ENCODE measurements around the gene TESMIN. TPM values are rescaled to one million over a fixed set of nuclear protein-coding genes. Genes with fewer than 3 reads are reported as not detected.

TESMIN gene
- total RNA-seq, 1 experiment from 2014 or later: 8.0 TPM

DNA sequence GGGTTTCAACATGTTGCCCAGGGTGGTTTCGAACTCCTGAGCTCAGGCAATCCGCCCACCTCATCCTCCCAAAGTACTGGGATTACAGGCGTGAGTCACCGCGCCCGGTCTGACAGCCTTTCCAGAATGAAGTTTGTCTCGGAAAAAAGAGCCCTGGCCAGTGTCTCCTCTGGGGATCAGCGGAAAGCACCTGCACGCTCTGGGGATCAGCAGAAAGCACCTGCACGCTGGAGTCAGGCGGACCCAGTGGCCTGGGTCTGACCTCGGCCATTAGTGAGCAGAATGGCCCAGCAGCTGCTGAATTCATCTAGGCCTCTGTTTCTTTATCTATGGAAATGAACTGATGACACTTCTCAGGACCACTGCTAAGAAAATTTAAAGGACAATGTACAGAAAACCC, 10.5 kb upstream of the TESMIN start:
- no peaks in the 10 kb centered on the region for H3K9me3 ChIP-seq (ENCODE audit: low read depth, low read length, poor library complexity, severe bottlenecking)
- no peak for DNase-seq (ENCODE audit: low spot score)
- no peak overlapping the region for H3K4me3 ChIP-seq (ENCODE audit: low read depth, low read length, poor library complexity, severe bottlenecking)
- no TSS peak for BruUV-seq (replicated peaks)
- no peak overlapping the region for H3K27ac ChIP-seq (ENCODE audit: low read depth, low read length, poor library complexity, severe bottlenecking)
- peaks cover 4% of the 10 kb centered on the region for H3K4me1 ChIP-seq (ENCODE audit: insufficient read depth, low read length, poor library complexity, severe bottlenecking)
- H3K36me3 ChIP-seq (ENCODE audit: insufficient read depth, low read length, poor library complexity, severe bottlenecking): no peaks in the 10 kb centered on the region
- no peaks in the 10 kb centered on the region for H3K27me3 ChIP-seq (replicated peaks; ENCODE audit: insufficient read depth, low read depth, low read length, poor library complexity)
- ChIA-PET CTCF (no interaction called here), POLR2A (ENCODE audit: low non-redundant PET) (no interaction called here)
- intact Hi-C loops (cut with micrococcal nuclease; ENCODE audit: unreplicated experiment): no loop called here
- TF ChIP-seq EZH2 (IDR thresholded peaks at IDR 0.05; ENCODE audit: borderline replicate concordance, low read depth, low read length, poor library complexity, severe bottlenecking): no peak
- TF ChIP-seq, protein P1, sequence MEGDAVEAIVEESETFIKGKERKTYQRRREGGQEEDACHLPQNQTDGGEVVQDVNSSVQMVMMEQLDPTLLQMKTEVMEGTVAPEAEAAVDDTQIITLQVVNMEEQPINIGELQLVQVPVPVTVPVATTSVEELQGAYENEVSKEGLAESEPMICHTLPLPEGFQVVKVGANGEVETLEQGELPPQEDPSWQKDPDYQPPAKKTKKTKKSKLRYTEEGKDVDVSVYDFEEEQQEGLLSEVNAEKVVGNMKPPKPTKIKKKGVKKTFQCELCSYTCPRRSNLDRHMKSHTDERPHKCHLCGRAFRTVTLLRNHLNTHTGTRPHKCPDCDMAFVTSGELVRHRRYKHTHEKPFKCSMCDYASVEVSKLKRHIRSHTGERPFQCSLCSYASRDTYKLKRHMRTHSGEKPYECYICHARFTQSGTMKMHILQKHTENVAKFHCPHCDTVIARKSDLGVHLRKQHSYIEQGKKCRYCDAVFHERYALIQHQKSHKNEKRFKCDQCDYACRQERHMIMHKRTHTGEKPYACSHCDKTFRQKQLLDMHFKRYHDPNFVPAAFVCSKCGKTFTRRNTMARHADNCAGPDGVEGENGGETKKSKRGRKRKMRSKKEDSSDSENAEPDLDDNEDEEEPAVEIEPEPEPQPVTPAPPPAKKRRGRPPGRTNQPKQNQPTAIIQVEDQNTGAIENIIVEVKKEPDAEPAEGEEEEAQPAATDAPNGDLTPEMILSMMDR (conservative IDR thresholded peaks at IDR 0.05; ENCODE audit: low read depth, low read length): no peak

- intact Hi-C loops (cut with micrococcal nuclease; ENCODE audit: unreplicated experiment): no loop called here
- no peak for DNase-seq (ENCODE audit: low spot score)
- H3K27ac ChIP-seq (ENCODE audit: low read depth, low read length, poor library complexity, severe bottlenecking): no peak overlapping the region
- no peaks in the 10 kb centered on the region for H3K36me3 ChIP-seq (ENCODE audit: insufficient read depth, low read length, poor library complexity, severe bottlenecking)
- no peaks in the 10 kb centered on the region for H3K9me3 ChIP-seq (ENCODE audit: low read depth, low read length, poor library complexity, severe bottlenecking)
- TF ChIP-seq, protein P1 (conservative IDR thresholded peaks at IDR 0.05; ENCODE audit: low read depth, low read length): no peak
- TF ChIP-seq EZH2 (IDR thresholded peaks at IDR 0.05; ENCODE audit: borderline replicate concordance, low read depth, low read length, poor library complexity, severe bottlenecking): no peak
- CTCF ChIA-PET: no interaction called here
- peaks cover 4% of the 10 kb centered on the region for H3K4me1 ChIP-seq (ENCODE audit: insufficient read depth, low read length, poor library complexity, severe bottlenecking)
- H3K4me3 ChIP-seq (ENCODE audit: low read depth, low read length, poor library complexity, severe bottlenecking): no peak overlapping the region
- H3K27me3 ChIP-seq (replicated peaks; ENCODE audit: insufficient read depth, low read depth, low read length, poor library complexity): no peaks in the 10 kb centered on the region
- POLR2A ChIA-PET (ENCODE audit: low non-redundant PET): no interaction called here
- BruUV-seq (replicated peaks): no TSS peak
Measured at GRCh38 chr11:68759991-68760390, 8.7 kb upstream of the TESMIN start.

DNA sequence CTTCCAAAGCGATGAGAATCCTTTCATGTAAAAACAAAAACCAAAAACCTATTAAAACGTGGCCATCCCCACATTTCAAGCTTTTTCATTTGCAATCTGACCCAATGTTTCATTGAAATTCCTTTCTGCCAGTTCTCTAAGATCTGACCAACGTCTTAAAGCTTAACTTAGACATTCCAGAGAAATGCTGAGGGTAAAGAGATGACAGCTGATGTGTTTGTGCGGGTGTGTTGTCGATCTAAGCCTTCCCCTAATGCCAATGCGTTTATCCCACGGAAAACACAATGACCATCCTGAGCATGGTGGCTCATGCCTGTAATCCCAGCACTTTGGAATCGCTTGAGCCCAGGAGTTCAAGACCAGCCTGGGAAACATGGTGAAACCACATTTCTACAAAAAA, 6.4 kb upstream of the TESMIN start:
- ChIA-PET POLR2A (ENCODE audit: low non-redundant PET) (no interaction called here), CTCF (no interaction called here)
- H3K4me3 ChIP-seq (ENCODE audit: low read depth, low read length, poor library complexity, severe bottlenecking): no peak overlapping the region
- H3K4me1 ChIP-seq (ENCODE audit: insufficient read depth, low read length, poor library complexity, severe bottlenecking): no peaks in the 10 kb centered on the region
- H3K27me3 ChIP-seq (replicated peaks; ENCODE audit: insufficient read depth, low read depth, low read length, poor library complexity): no peaks in the 10 kb centered on the region
- H3K9me3 ChIP-seq (ENCODE audit: low read depth, low read length, poor library complexity, severe bottlenecking): no peaks in the 10 kb centered on the region
- BruUV-seq (replicated peaks): no TSS peak
- no peak overlapping the region for H3K27ac ChIP-seq (ENCODE audit: low read depth, low read length, poor library complexity, severe bottlenecking)
- H3K36me3 ChIP-seq (ENCODE audit: insufficient read depth, low read length, poor library complexity, severe bottlenecking): no peaks in the 10 kb centered on the region
- intact Hi-C loops (cut with micrococcal nuclease; ENCODE audit: unreplicated experiment): no loop called here
- no peak for DNase-seq (ENCODE audit: low spot score)
- TF ChIP-seq EZH2 (IDR thresholded peaks at IDR 0.05; ENCODE audit: borderline replicate concordance, low read depth, low read length, poor library complexity, severe bottlenecking): no peak
- TF ChIP-seq, protein P1 (conservative IDR thresholded peaks at IDR 0.05; ENCODE audit: low read depth, low read length): no peak
